Measurements from ENCODE around the gene KANSL1L.

KANSL1L gene

DNA sequence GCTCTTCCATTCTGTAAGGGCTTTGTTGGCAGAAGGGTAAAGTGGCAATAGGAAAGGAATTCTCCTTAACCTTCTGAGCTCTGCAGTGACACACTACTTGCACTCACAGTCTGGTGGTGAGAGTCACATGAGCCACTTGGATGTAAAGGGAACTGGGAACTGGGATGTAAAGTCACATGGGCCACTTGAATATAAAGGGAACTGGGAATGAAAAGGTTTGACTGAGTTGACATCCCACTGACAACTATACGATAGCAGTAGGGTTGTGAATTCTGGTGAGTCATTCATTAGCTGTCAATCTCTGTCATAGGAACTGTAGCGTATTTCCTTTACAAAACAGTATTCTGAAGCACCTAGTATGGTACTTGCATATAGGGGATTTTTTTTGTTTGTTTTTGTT, 163.3 kb downstream of the KANSL1L start:
- TF ChIP-seq, protein P1, sequence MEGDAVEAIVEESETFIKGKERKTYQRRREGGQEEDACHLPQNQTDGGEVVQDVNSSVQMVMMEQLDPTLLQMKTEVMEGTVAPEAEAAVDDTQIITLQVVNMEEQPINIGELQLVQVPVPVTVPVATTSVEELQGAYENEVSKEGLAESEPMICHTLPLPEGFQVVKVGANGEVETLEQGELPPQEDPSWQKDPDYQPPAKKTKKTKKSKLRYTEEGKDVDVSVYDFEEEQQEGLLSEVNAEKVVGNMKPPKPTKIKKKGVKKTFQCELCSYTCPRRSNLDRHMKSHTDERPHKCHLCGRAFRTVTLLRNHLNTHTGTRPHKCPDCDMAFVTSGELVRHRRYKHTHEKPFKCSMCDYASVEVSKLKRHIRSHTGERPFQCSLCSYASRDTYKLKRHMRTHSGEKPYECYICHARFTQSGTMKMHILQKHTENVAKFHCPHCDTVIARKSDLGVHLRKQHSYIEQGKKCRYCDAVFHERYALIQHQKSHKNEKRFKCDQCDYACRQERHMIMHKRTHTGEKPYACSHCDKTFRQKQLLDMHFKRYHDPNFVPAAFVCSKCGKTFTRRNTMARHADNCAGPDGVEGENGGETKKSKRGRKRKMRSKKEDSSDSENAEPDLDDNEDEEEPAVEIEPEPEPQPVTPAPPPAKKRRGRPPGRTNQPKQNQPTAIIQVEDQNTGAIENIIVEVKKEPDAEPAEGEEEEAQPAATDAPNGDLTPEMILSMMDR (IDR thresholded peaks at IDR 0.05; ENCODE audit: extremely low read depth, missing control alignments), result no peak
- DNase-seq (ENCODE audit: low spot score), result no peak

DNA sequence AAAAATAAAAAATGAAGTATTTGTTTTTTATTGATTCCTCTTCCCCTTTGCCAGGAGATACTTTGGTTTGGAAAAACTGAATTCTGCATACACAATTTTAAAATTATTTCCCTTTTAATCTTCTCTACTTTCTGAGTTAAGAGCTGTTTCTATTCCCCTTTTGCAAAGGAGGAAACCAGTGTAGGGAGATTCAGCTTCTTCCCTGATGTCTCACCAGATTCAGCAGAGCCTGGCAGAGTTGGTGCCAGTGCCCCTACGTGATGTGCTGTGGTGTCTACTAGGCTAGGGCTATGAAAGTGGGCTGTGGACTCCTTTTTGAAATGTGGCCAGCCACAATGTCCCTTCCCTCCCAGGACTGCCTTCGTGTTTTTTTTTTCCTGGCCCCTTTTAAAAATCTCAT, 166.3 kb downstream of the KANSL1L start:
- no peak for DNase-seq (ENCODE audit: low spot score)
- TF ChIP-seq, protein P1 (IDR thresholded peaks at IDR 0.05; ENCODE audit: extremely low read depth, missing control alignments), result no peak

DNA sequence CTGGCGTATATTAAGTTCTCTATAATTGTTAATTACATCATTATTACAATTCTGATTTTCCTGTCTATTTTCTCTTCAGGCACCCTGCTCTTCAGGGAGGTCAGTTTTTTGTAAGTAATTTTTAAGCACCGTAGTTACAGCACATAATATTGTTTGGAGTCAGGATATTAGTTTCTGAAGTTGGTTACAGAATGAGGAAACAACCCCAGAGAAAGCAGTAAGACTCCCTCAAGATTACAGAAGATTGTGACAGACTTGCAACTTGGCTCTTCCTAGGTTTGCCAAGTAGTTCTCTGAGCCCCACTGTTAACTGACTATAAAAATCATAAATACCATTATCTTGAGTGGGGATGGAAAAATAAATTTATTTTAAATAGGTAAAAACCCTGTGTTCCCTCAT, 167.8 kb downstream of the KANSL1L start:
- TF ChIP-seq, protein P1 (IDR thresholded peaks at IDR 0.05; ENCODE audit: extremely low read depth, missing control alignments), result no peak
- DNase-seq (ENCODE audit: low spot score), result no peak

DNA sequence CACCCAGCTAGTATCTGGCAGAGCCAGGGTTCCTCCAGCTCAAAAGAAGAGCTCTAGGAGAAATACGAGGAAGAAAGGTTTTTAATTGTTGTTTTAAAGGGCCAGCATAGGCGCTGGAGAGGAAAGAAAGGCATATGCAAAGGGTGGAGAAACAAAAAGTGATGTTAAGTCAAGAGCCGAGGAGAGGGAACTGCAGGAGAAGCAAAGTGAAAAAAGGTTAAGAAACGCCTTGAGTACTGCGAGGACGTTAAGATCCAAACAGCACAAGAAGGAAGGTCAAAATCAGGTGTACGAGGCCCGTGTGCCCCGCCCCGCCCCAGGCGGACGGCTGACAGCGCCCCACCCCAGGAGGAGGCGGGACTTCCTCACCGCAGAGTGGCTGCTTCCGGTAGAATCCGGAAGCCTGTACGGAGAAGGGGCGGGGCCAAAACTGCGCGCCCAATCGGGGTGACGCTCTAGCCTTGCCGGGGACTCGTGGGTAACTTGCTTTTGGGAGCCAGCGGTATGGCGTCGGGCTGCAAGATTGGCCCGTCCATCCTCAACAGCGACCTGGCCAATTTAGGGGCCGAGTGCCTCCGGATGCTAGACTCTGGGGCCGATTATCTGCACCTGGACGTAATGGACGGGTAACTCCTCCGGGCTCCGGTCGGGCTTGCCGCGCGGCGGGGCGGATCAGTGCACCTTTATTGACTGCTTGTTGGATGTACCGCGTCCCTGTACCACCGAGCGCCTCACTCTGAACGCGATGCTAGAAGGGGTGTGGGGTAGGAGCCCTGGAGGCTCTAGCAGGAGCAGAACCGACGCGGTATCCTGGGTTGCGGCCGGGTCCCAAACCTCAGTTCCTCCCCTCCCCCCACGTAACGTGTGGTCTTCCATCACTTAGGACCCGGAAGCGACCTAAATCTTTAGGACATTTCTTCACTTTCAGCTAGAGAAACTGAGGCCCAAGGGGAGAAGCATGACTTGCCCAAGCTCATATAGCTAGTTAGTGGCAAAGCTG, 168.8 kb downstream of the KANSL1L start, which contains the start of gene RPE:
Gene RPE, plus strand, starts transcription at position 481 of the 1,000 bp plus-strand sequence. Its CDS starts 24 bp downstream, at position 505.
- TF ChIP-seq, protein P1 (IDR thresholded peaks at IDR 0.05; ENCODE audit: extremely low read depth, missing control alignments), result no peak
- peak; percentile 94 for DNase-seq (ENCODE audit: low spot score)

DNA sequence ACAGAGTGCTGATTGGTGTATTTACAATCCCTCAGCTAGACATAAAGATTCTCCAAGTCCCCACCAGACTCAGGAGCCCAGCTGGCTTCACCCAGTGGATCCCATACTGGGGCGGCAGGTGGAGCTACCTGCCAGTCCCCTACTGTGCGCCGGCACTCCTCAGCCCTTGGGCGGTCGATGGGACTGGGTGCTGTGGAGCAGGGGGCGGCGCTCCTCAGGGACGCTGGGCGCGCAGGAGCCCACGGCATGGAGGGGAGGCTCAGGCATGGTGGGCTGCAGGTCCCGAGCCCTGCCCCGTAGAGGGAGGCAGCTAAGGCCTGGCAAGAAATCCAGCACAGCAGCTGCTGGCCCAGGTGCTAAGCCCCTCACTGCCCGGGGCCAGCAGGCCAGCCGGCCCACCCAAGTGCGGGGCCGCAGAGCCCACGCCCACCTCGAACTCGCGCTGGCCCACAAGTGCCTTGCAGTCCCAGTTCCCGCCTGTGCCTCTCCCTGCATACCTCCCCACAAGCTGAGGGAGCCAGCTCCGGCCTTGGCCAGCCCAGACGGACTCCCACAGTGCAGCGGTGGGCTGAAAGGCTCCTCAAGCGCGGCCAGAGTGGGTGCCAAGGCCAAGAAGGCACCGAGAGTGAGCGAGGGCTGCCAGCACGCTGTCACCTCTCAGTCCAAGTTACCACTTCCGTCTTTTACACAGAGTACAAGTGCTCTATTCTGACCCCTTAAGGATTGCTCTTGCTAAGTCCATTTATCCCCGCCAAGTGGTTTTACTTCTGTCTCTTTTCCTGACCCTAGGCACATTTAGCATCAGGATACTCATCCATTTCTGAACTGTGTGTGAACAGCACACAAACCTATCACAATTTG, 170.5 kb downstream of the KANSL1L start:
- TF ChIP-seq, protein P1 (IDR thresholded peaks at IDR 0.05; ENCODE audit: extremely low read depth, missing control alignments), result no peak
- DNase-seq (ENCODE audit: low spot score), result no peak

DNA sequence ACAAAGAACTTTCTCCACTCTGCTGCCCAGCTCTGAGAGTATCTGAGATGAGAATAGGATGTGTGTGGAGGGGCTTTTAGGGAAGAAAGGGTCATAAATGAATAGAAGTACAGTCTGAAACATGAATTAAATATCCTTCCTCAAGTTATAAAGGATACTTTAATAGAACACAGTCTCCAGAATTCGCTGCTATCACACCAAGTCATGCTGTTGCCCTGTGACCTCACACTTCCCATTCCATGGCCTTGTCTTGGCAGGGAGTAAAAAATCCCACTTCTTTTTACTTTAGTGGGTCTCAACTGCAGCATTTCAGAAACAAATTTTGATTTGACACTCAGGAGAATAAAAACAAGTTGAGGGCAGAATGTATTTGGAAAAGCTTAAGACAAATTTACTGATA, 172.6 kb downstream of the KANSL1L start:
- no peak for DNase-seq (ENCODE audit: low spot score)
- TF ChIP-seq, protein P1 (IDR thresholded peaks at IDR 0.05; ENCODE audit: extremely low read depth, missing control alignments), result no peak
